ENCODE data around the gene KRTAP13-3. TPM values are rescaled to one million over a fixed set of nuclear protein-coding genes. Genes with fewer than 3 reads are reported as not detected.

The KRTAP13-3 gene, protein sequence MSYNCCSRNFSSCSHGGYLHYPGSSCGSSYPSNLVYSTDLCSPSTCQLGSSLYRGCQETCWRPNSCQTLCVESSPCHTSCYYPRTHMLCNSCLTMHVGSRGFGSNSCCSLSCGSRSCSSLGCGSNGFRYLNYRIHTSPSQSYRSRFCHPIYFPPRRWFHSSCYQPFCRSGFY
- not detected for total RNA-seq
- long read RNA-seq, result 0 reads

DNA sequence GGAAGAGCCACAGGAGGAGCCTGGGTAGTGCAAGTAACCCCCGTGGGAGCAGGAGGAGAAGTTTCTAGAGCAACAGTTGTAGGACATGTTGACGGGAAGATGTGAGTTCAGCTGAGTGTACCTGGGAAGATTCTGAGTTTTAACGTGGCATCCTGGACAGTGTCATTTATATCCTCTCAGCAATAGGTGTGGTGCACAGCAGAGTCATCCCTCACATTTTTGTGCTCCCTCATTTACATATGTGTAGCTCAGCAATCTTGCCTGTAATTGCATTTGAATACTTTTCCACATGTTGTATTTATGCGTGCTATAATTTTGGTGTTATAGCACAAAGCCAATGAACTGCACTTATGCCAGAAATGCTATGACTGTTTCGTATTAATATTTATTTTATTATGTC lies at the start of gene KRTAP13-3:
Gene KRTAP13-3 (minus strand): TSS at position 101 of the 400 bp plus-strand sequence. CDS start 14 bp downstream, at position 87.
- intact Hi-C loops (cut with DNase I), result no loop called here
- DNase-seq (ENCODE audit: missing footprints) (no peak), ATAC-seq (no peak)

GRCh38 chr21:30468900-30469714 lies 43.4 kb upstream of the KRTAP13-3 start:
- intact Hi-C loops (cut with DNase I), result no loop called here
- DNase-seq (ENCODE audit: missing footprints) (no peak), ATAC-seq (no peak)

DNA sequence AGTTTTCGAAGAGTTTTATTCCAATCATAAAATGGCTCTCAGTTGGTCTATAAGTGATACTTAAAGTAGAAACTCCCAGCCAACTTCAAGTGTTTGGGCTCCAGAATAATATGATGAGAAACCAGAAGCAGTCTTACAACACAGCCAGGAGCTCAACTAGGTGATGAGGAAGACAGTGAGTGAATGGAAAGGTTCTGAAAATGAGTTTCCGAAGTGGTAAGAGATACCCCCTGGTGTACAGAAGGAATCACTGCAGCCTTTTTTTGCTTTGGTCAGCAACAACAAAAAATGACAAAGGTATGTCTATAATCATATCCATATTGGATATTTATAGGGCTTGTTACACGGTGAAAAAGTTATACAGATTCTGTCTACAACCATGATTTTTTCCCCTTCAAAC lies 38.0 kb upstream of the KRTAP13-3 start:
- intact Hi-C loops (cut with DNase I), result no loop called here

DNA sequence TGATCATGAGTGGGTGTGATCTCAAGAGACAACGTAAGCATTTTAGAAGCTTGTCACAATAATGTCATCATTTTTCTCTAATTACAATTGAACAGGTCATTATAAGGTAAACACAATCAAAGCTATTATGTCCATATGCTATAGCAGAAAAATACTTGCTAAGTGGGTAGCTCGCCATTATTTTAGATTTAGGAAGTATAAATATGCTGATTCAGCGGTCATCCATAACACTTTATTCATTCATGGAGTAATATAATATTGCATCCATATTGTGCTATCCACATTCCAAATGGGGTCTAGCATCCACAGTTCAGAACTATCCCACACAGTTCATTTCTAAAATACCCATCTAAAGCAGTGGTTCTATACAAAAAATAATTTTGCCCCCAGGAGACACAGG lies 22.8 kb upstream of the KRTAP13-3 start:
- intact Hi-C loops (cut with DNase I), result loop anchor here (10.0 kb wide), 1 partner anchor 636 kb away; no protein-coding TSS in a partner anchor
- ATAC-seq (no peak), DNase-seq (ENCODE audit: missing footprints) (no peak)

More for the DNA sequence above, 38.0 kb upstream of the KRTAP13-3 start:
- DNase-seq (ENCODE audit: missing footprints), result no peak
- no peak for ATAC-seq

DNA sequence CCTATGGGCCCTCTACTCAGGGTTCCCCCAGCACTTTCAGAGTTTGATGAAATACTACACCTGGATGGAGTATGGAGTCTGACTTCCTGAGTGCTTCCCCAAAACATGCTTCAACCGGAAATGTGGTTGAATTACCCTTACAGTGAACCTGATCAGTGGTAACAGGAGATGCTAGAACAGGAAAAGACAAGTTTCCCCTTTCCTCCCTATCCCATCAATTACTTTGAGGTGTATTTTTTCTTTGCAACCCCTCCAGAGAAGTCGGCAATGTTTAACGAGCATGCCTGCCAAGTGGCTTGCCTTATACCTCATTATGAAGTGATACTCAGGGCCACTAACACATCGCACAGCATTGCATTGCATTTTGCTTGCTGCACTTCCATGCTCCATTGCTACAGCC lies 21.3 kb upstream of the KRTAP13-3 start:
- DNase-seq (ENCODE audit: missing footprints) (no peak), ATAC-seq (no peak)
- intact Hi-C loops (cut with DNase I), result loop anchor here (10.0 kb wide), 1 partner anchor 638 kb away; no protein-coding TSS in a partner anchor

DNA sequence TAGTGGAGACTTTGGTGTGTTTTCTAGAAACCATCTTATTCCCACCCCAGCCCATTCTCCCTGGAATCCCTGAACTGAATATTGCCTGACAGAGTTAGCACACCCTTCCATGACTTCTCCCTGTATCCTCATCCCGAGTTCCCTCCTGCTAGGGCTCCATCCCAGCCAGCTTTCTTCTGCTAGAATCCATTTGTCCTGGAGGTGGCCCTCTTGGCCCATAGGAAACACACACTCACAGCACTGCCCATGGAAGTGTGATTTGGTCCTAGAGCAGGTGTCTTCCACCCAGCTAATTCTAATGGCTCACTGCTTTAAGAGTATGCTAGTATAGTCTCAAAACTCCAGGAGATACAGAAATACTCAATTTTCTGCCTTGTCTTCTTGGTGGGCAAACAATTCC lies 18.5 kb upstream of the KRTAP13-3 start:
- no peak for ATAC-seq
- intact Hi-C loops (cut with DNase I), result loop anchor here (5.0 to 10.0 kb wide), 2 partner anchors 288 to 641 kb away; no protein-coding TSS in a partner anchor
- no peak for DNase-seq (ENCODE audit: missing footprints)

- no peak for DNase-seq (ENCODE audit: missing footprints)
- ATAC-seq, result no peak
- intact Hi-C loops (cut with DNase I), result loop anchor here (5.0 to 10.0 kb wide), 2 partner anchors 289 to 642 kb away; no protein-coding TSS in a partner anchor
These were observed 17.5 kb upstream of the KRTAP13-3 start for GRCh38 chr21:30443226-30443625.

DNA sequence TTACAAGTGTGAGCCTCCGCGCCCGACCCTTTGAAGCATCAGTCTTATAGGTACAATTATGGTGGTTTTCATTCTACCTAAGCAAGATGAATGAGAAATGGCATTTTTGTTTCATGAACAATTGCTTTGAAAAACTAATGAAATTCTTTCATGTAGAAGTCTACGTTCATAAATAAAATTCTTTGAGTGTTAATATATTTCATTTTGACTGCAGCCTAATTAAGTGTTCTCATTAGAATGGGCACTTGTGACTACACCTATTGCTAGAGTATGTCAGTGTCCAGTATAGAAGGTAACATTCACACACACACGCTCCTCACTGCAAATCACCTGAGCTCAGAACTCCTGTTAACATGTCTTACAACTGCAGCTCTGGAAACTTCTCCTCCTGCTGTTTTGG lies 14.2 kb upstream of the KRTAP13-3 start, which contains the start of gene KRTAP15-1:
Gene KRTAP15-1 (plus strand): TSS at position 301 of the 400 bp plus-strand sequence. CDS start 53 bp downstream, at position 354.
- intact Hi-C loops (cut with DNase I), result loop anchor here (5.0 to 10.0 kb wide), 2 partner anchors 292 to 645 kb away; no protein-coding TSS in a partner anchor
- ATAC-seq (no peak), DNase-seq (ENCODE audit: missing footprints) (no peak)

GRCh38 chr21:30437010-30437565 lies 11.4 kb upstream of the KRTAP13-3 start:
- intact Hi-C loops (cut with DNase I), result no loop called here
- DNase-seq (ENCODE audit: missing footprints) (no peak), ATAC-seq (no peak)

DNA sequence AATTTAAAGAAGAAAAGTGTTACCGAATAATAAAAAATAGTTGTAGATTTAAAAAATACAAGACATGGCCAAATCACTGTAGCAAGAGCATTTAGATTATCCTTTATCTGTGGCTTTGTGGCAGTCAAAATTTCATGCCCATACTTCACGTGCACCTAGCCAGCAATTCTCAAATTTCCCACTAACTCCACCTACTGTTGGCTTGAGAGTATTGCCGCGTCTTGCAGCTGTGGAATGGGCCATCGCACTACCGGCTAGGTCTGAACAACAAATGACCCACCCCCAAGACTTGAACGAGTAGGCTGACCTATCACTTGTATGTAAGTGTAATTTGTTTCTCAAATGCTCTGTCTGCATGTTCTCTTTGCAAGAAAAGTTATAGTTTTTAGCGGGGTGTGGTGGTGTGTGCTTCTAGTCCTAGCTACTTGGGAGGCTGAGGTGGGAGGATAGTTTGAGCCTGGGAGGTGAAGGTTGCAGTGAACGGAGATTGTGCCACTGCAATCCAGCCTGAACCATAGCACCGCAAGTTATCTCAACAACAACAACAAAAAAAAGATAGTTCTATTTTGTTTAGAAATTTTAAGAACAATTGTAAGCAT lies 8.4 kb upstream of the KRTAP13-3 start:
- DNase-seq (ENCODE audit: missing footprints), result no peak
- intact Hi-C loops (cut with DNase I), result no loop called here
- peak; percentile 26 for ATAC-seq

GRCh38 chr21:30430170-30430655 lies 4.5 kb upstream of the KRTAP13-3 start, which contains the start of gene KRTAP13-4:
Gene KRTAP13-4 (plus strand): TSS chr21:30430220. CDS start chr21:30430276, 56 bp downstream.
- no peak for ATAC-seq
- intact Hi-C loops (cut with DNase I), result no loop called here
- DNase-seq (ENCODE audit: missing footprints), result no peak

DNA sequence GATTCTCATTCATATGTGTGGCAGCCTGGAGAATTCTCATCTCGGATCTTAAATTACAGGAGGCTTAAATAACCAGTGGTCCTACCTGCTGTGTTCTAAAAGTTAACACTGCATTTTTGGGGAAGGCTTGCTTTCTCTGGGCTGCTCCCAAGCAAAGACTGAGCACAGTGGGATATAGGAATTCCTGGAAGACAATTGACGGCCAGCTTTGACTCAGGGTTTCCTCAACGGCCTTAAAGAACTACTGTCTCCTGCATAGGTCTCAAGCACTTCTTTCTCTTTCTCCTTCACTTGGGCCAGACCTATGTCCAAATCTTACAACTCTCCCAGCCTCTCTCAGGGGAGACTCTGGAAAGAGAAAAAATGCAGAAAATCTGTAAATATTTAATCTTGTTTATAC lies 1.0 kb upstream of the KRTAP13-3 start:
- ATAC-seq (no peak), DNase-seq (ENCODE audit: missing footprints) (no peak)
- intact Hi-C loops (cut with DNase I), result no loop called here

DNA sequence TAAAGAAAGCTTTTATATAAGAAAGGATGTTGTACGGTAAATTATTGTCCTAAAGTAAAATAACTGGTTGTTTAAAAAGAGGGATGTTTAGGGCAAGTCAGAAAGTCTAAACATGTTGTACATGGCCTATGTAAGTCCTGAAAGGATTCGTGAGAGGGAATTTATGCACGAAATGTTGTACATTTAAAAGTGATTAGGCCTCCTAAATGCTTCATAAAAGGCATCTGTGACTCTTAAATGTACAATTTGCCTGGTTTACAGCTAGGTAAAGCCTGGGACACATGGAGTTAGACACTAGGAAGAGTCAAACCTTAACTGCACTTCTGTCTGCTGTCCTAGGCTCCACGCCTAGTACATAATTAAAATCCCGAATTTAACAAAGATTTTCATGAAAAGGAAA lies 9.7 kb downstream of the KRTAP13-3 start:
- intact Hi-C loops (cut with DNase I), result no loop called here

GRCh38 chr21:30408782-30409494 lies 16.8 kb downstream of the KRTAP13-3 start:
- no peak for DNase-seq (ENCODE audit: missing footprints)
- intact Hi-C loops (cut with DNase I), result no loop called here
- peak; percentile 67 for ATAC-seq

More for the DNA sequence above, 9.7 kb downstream of the KRTAP13-3 start:
- ATAC-seq, result no peak
- no peak for DNase-seq (ENCODE audit: missing footprints)

DNA sequence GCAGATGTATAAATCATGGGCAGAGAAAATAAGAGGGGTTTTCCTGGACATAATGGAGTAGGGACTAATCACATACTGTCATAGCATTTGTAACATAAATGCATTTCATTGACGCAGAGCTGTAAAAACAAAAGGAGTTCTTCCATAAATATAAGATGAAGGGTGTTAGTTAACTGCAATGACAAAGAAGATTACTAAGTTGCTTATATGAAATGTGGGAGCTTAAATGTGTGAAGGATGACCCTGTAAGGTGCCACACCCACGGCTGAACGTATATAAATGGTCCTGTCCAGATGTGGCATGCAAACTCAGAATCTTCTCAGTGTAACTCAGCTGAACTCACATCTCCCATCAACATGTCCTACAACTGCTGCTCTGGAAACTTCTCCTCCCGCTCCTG lies 30.0 kb downstream of the KRTAP13-3 start, which contains the start of gene KRTAP13-1:
Gene KRTAP13-1 (plus strand): TSS at position 301 of the 400 bp plus-strand sequence. CDS start 56 bp downstream, at position 357.
- intact Hi-C loops (cut with DNase I), result no loop called here
- no peak for ATAC-seq
- DNase-seq (ENCODE audit: missing footprints), result no peak

DNA sequence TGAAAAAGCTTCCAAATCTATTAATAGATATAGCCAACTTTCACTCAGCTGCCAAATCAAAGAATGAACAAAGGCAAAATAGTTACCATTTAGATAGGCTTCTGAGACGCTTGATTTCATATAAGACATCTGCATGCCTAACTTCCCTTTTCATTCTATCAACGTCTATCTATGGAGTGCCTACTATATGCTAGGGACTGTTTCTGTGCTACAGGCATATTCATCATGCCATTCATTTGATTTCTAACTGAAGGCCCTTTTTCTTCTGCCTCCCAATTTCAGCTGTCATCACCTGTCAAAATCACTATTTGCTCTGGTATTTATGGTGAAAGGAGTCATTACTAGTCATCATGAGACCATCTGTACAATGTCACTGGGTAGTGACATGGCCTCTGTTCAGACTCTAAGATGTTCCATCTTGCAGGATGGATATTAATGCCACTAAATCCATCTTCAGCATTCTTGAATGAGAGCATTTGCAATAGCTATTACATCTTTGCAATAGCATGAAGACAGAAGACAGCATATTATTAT lies 34.2 kb downstream of the KRTAP13-3 start:
- intact Hi-C loops (cut with DNase I), result no loop called here
- DNase-seq (ENCODE audit: missing footprints) (no peak), ATAC-seq (no peak)

DNA sequence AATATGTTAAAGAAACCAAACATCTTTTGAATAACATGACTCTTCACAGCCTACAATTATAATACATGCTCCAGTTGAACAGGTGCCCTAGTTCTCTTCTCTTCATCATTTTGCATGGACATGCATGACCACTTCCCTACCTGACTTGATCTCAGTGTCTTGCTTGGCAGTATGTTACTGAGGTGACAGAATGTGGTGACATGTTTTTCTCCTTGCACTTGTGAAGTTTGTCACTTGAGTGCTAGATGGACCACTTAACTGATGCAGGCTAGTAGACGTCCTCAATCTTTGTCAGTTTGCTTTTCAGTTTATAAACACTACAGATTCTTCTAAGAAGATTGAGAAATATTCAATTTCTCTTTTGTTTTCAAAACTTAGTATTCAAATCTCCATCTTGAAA lies 43.5 kb downstream of the KRTAP13-3 start:
- no peak for ATAC-seq
- intact Hi-C loops (cut with DNase I), result no loop called here

More for the DNA sequence above, 43.5 kb downstream of the KRTAP13-3 start:
- DNase-seq (ENCODE audit: missing footprints), result no peak
